GM19455 (cell line): ENCODE results near the gene CEBPA.

Source experiments
- ATAC-seq: cut with Tn5 transposase; IDR thresholded peaks from one replicate; pipeline ENCODE4 v1.9.1; 2021; ENCODE audit not compliant: unreplicated experiment

CEBPA gene

GRCh38 chr19:33289261-33289660 is 13.1 kb downstream of the CEBPA start:
- ATAC-seq, result no peak

GRCh38 chr19:33288666-33289065 is 13.7 kb downstream of the CEBPA start:
- ATAC-seq, result no peak

GRCh38 chr19:33287927-33288326 is 14.4 kb downstream of the CEBPA start:
- ATAC-seq, result no peak

- ATAC-seq, result no peak
Observed at GRCh38 chr19:33287438-33287837, 14.9 kb downstream of the CEBPA start.

- no peak for ATAC-seq
Observed at GRCh38 chr19:33286899-33287298, 15.4 kb downstream of the CEBPA start.

GRCh38 chr19:33285441-33285927 is 16.9 kb downstream of the CEBPA start:
- no peak for ATAC-seq

GRCh38 chr19:33284756-33285155 is 17.6 kb downstream of the CEBPA start:
- no peak for ATAC-seq

- no peak for ATAC-seq
Observed at GRCh38 chr19:33284146-33284643, 18.1 kb downstream of the CEBPA start.

- no peak for ATAC-seq
Observed at GRCh38 chr19:33283589-33283988, 18.7 kb downstream of the CEBPA start.

- no peak for ATAC-seq
Observed at GRCh38 chr19:33282036-33282671, 20.2 kb downstream of the CEBPA start.

GRCh38 chr19:33281296-33281926 is 20.9 kb downstream of the CEBPA start:
- ATAC-seq, result no peak

- ATAC-seq, result peak; percentile 77
Observed at GRCh38 chr19:33280351-33280921, 21.9 kb downstream of the CEBPA start.

GRCh38 chr19:33279430-33280350 is 22.6 kb downstream of the CEBPA start:
- no peak for ATAC-seq

GRCh38 chr19:33278403-33279269 is 23.7 kb downstream of the CEBPA start:
- ATAC-seq, result no peak

- ATAC-seq, result no peak
Observed at GRCh38 chr19:33278023-33278402, 24.3 kb downstream of the CEBPA start.

- ATAC-seq, result no peak
Observed at GRCh38 chr19:33277434-33277833, 24.9 kb downstream of the CEBPA start.

- no peak for ATAC-seq
Observed at GRCh38 chr19:33275933-33276619, 26.3 kb downstream of the CEBPA start.

- no peak for ATAC-seq
Observed at GRCh38 chr19:33275559-33275932, 26.8 kb downstream of the CEBPA start.

- ATAC-seq, result no peak
Observed at GRCh38 chr19:33274663-33275558, 27.4 kb downstream of the CEBPA start.
